RPMI7951 (cell line): Measurements from ENCODE around the gene MAD1L1. TPM values are rescaled to one million over a fixed set of nuclear protein-coding genes. Genes with fewer than 3 reads are reported as not detected.

Experiments used
- DNase-seq: peaks from one replicate; pipeline ENCODE4 v3.0.0-alpha.2; 2012; ENCODE audit warnings: low read depth
- total RNA-seq: library from RNA; depleted of rRNA; stranded (reverse); fragments of >200 nt; shearing (Covaris generic); gene quantifications from 2 replicates; pipeline ENCODE4 v1.2.3, GENCODE V29; 2014

The MAD1L1 gene
- total RNA-seq, 1 experiment from 2014 or later, result 133 TPM

- DNase-seq, result no peak
These were observed 128.0 kb downstream of the MAD1L1 start for GRCh38 chr7:2104716-2105115.

GRCh38 chr7:2104107-2104710, 128.5 kb downstream of the MAD1L1 start:
- DNase-seq, result no peak

GRCh38 chr7:2103071-2103898, 129.5 kb downstream of the MAD1L1 start:
- DNase-seq, result no peak

GRCh38 chr7:2102375-2102723, 130.4 kb downstream of the MAD1L1 start:
- DNase-seq, result no peak

GRCh38 chr7:2101630-2102374, 130.9 kb downstream of the MAD1L1 start:
- no peak for DNase-seq

- no peak for DNase-seq
These were observed 132.2 kb downstream of the MAD1L1 start for GRCh38 chr7:2100278-2101208.

- DNase-seq, result no peak
These were observed 133.4 kb downstream of the MAD1L1 start for GRCh38 chr7:2099048-2099957.

- no peak for DNase-seq
These were observed 134.2 kb downstream of the MAD1L1 start for GRCh38 chr7:2098496-2098895.

GRCh38 chr7:2098056-2098455, 134.7 kb downstream of the MAD1L1 start:
- DNase-seq, result no peak

- DNase-seq, result no peak
These were observed 135.3 kb downstream of the MAD1L1 start for GRCh38 chr7:2097492-2097891.

- no peak for DNase-seq
These were observed 135.9 kb downstream of the MAD1L1 start for GRCh38 chr7:2096692-2097387.

GRCh38 chr7:2095436-2095835, 137.3 kb downstream of the MAD1L1 start:
- DNase-seq, result no peak

GRCh38 chr7:2094454-2095045, 138.2 kb downstream of the MAD1L1 start:
- no peak for DNase-seq

GRCh38 chr7:2093843-2094220, 138.9 kb downstream of the MAD1L1 start:
- no peak for DNase-seq

- no peak for DNase-seq
These were observed 139.4 kb downstream of the MAD1L1 start for GRCh38 chr7:2093215-2093842.

GRCh38 chr7:2092279-2092678, 140.5 kb downstream of the MAD1L1 start:
- DNase-seq, result no peak

GRCh38 chr7:2090526-2091520, 141.9 kb downstream of the MAD1L1 start:
- no peak for DNase-seq

GRCh38 chr7:2088801-2089200, 143.9 kb downstream of the MAD1L1 start:
- DNase-seq, result no peak
